BJ (cell line): Measurements from ENCODE around the gene ZNF320. TPM values are rescaled to one million over a fixed set of nuclear protein-coding genes. Genes with fewer than 3 reads are reported as not detected.
"Not testable (repeated sequence)": the region's sequence is repeated elsewhere in the genome, so short reads cannot be mapped to it uniquely, and the experiment has no call there.

Experiments used
- CTCF ChIA-PET: fragments of 350-600 bp; formaldehyde crosslinking; extraction: SDS; loops from one replicate; lab custom pipeline; 2021; ENCODE audit warnings: antibody characterized with exemption, inconsistent platforms; lab: Yijun Ruan, JAX
- POLR2A ChIA-PET: fragments of 300-600 bp; sonication (Branson Sonifier 250); formaldehyde crosslinking; extraction: SDS; loops from one replicate; lab custom pipeline; 2021; ENCODE audit warnings: antibody characterized with exemption; lab: Charles Lee
- DNase-seq: peaks from one replicate; pipeline ENCODE4 v3.0.0-alpha.2; 2011; ENCODE audit warnings: low read depth
- H3K27me3 ChIP-seq: 2 replicates; pipeline ENCODE4 v1.6.0; 2011; ENCODE audit warnings: low read length; ENCODE audit not compliant: control insufficient read depth, insufficient read depth
- H3K36me3 ChIP-seq: 2 replicates; pipeline ENCODE4 v1.5.1; 2011; ENCODE audit warnings: low read length; ENCODE audit not compliant: control insufficient read depth, insufficient read depth
- H3K4me3 ChIP-seq: 2 replicates; pipeline ENCODE4 v1.5.1; 2011; ENCODE audit warnings: low read depth, mild to moderate bottlenecking, control low read depth, low read length
- polyA plus RNA-seq: library from polyadenylated mRNA; depleted of rRNA; stranded (reverse); fragments of >200 nt; gene quantifications from 2 replicates; pipeline ENCODE4 v1.2.3, GENCODE V29; 2011
- TF ChIP-seq, protein P1 (sequence below): IDR thresholded peaks from 2 replicates; pipeline ENCODE4 v1.5.1; 2011; ENCODE audit warnings: low read depth, mild to moderate bottlenecking, control low read depth, inconsistent platforms, low read length, moderate library complexity; ENCODE audit not compliant: insufficient read depth

The ZNF320 gene
- polyA plus RNA-seq, 1 experiment = 8.4 TPM

DNA sequence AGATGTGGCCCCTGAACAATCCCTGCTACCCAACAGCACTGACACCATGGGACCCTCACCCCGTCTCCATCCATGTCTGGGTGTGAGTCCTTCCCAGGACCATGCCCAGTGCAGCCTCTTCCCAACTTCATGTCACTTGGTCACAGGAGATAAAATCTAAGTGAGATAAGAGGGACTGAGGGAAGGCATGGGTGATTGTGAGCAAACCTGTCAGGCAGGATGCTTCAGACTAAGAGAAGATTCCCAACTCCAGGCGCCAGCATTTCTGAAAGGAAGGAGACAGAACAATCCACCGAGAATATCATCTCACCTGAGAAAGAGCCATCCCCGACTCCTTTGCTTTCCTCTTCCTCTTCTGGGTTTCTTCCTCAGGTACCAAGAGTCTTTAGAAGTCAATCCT lies 7.5 kb downstream of the ZNF320 start:
- Histone ChIP-seq H3K27me3 (no peaks in the 10 kb centered on the region), H3K4me3 (no peak overlapping the region), H3K36me3 (peaks cover 11% of the 10 kb centered on the region)
- ChIA-PET POLR2A (no interaction called here), CTCF (no interaction called here)
- DNase-seq = no peak
- TF ChIP-seq, protein P1, sequence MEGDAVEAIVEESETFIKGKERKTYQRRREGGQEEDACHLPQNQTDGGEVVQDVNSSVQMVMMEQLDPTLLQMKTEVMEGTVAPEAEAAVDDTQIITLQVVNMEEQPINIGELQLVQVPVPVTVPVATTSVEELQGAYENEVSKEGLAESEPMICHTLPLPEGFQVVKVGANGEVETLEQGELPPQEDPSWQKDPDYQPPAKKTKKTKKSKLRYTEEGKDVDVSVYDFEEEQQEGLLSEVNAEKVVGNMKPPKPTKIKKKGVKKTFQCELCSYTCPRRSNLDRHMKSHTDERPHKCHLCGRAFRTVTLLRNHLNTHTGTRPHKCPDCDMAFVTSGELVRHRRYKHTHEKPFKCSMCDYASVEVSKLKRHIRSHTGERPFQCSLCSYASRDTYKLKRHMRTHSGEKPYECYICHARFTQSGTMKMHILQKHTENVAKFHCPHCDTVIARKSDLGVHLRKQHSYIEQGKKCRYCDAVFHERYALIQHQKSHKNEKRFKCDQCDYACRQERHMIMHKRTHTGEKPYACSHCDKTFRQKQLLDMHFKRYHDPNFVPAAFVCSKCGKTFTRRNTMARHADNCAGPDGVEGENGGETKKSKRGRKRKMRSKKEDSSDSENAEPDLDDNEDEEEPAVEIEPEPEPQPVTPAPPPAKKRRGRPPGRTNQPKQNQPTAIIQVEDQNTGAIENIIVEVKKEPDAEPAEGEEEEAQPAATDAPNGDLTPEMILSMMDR = no peak

DNA sequence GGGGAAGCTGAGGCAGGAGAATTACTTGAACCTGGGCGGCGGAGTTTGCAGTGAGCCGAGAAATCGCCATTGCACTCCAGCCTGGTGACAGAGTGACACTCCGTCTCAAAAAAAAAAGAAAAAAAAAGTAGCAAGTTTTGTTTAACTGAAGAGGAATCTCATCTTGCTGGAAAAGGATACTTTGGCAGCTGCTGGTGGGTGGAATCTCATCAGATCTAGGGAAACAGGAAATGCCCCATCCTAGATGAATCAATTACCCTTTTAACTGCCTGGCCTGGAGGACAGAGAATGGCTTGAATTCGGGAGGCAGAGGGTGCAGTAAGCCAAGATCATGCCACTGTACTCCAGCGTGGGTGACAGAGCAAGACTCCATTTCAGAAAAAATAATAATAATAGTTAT lies 8.4 kb downstream of the ZNF320 start:
- no peak for DNase-seq

GRCh38 chr19:52880895-52881389 lies 16.5 kb downstream of the ZNF320 start:
- CTCF ChIA-PET = no interaction called here
- TF ChIP-seq, protein P1 = no peak
- Histone ChIP-seq H3K27me3 (no peaks in the 10 kb centered on the region), H3K4me3 (no peak overlapping the region), H3K36me3 (peaks cover 6% of the 10 kb centered on the region)
- POLR2A ChIA-PET = no interaction called here
- DNase-seq = no peak

More for the DNA sequence above, 8.4 kb downstream of the ZNF320 start:
- ChIA-PET POLR2A (no interaction called here), CTCF (no interaction called here)
- no peak overlapping the region for H3K4me3 ChIP-seq
- H3K27me3 ChIP-seq = no peaks in the 10 kb centered on the region
- TF ChIP-seq, protein P1 = no peak
- peaks cover 12% of the 10 kb centered on the region for H3K36me3 ChIP-seq

- H3K27me3 ChIP-seq, CTCF ChIA-PET, H3K36me3 ChIP-seq, DNase-seq, H3K4me3 ChIP-seq, POLR2A ChIA-PET: not testable (repeated sequence)
These were observed 24.4 kb downstream of the ZNF320 start for GRCh38 chr19:52872996-52873395.

GRCh38 chr19:52871466-52871865 lies 26.0 kb downstream of the ZNF320 start:
- H3K36me3 ChIP-seq = no peaks in the 10 kb centered on the region
- POLR2A ChIA-PET = no interaction called here
- no peaks in the 10 kb centered on the region for H3K27me3 ChIP-seq
- no peak overlapping the region for H3K4me3 ChIP-seq
- CTCF ChIA-PET = no interaction called here
- DNase-seq = no peak
- TF ChIP-seq, protein P1 = no peak

DNA sequence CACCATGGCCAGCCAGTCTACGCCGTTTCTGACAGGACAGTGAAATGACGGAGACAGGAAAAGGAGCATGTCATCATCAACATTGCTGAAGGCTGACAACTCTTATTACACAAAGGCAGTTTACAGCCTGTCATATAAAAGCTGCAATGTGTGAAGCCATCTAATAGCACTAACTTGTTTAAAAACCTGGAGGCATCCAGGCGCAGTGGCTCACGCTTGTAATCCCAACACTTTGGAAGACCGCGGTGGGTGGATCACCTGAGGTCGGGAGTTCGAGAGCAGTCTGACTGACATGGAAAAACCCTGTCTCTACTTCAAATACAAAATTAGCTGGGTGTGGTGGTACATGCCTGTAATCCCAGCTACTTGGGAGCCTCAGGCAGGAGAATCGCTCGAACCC lies 29.4 kb downstream of the ZNF320 start:
- H3K27me3 ChIP-seq, H3K4me3 ChIP-seq, H3K36me3 ChIP-seq, DNase-seq, CTCF ChIA-PET, POLR2A ChIA-PET: not testable (repeated sequence)

- peak within 1 kb of the TSS; percentile 65 for H3K4me3 ChIP-seq
- POLR2A ChIA-PET, DNase-seq, H3K27me3 ChIP-seq, H3K36me3 ChIP-seq: not testable (repeated sequence)
- CTCF ChIA-PET = interaction anchor here (0.6 kb wide), 1 partner anchor 166 kb away, joined by 4 read pairs; no protein-coding TSS in a partner anchor
These were observed 39.9 kb downstream of the ZNF320 start, which contains the start of gene ZNF468 for GRCh38 chr19:52857378-52858191. TSS of gene ZNF468 (minus strand) at chr19:52857619. CDS start at chr19:52854272, 3,347 bp downstream.

DNA sequence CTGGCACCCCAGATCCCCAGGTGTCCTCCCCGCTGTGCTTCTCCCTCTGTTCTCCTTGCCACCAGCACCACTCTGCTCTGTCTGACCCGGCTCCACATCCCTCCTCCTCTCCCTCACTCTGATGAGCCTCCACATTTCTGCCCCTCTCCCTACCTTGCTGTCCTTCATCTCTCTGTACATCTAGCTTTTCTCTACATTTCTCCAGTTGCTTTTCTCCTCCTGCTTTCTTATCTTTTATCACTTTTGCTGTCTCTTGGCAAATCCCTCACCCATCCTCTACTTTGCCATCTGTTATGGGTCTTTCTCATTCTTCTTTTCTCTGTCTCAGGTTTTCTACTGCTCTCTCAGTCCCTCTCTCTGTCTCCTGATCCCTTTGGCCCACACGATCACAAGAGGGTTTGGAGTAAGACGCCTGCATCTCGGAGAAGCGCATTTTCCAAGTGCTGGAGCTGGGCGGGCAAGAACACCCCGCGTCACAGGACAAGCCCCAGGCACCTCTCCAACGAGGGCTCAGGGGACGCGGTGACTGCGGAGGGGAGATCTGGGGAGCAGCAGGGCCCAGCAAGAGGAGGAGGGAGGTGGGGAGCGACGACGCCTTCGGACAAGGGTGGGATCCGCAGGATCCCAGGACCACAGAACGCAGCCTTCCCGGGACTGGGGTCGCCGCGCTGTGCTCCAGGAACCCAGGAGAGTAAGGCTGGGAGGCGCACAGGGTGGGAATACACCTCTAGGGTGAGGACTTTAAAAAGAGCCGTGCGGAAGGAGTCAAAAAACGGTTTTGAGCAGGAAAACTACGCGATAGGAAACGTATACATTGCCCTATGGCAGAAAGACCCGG lies 40.7 kb downstream of the ZNF320 start:
- POLR2A ChIA-PET, H3K27me3 ChIP-seq, H3K36me3 ChIP-seq, DNase-seq: not testable (repeated sequence)
- H3K4me3 ChIP-seq = peak overlapping the region; percentile 65
- CTCF ChIA-PET = interaction anchor here (0.6 kb wide), 1 partner anchor 165 kb away, joined by 4 read pairs; no protein-coding TSS in a partner anchor
